ENCODE results near the gene SPOCK1.

SPOCK1 gene

GRCh38 chr5:137292461-137293027, 206.6 kb downstream of the SPOCK1 start:
- DNase-seq (ENCODE audit: low spot score) = no peak
- no peak for TF ChIP-seq CTCF (IDR thresholded peaks at IDR 0.05; ENCODE audit: extremely low read depth, insufficient read depth, missing control alignments)
- in situ Hi-C loops (cut with MboI; ENCODE audit: low pct_unique_long_range_greater_than_20kb, low sequenced_read_pairs, unreplicated experiment) = no loop called here

- in situ Hi-C loops (cut with MboI; ENCODE audit: low pct_unique_long_range_greater_than_20kb, low sequenced_read_pairs, unreplicated experiment) = no loop called here
- DNase-seq (ENCODE audit: low spot score) = no peak
- no peak for TF ChIP-seq CTCF (IDR thresholded peaks at IDR 0.05; ENCODE audit: extremely low read depth, insufficient read depth, missing control alignments)
These were observed 207.7 kb downstream of the SPOCK1 start for GRCh38 chr5:137291436-137291835.

- DNase-seq (ENCODE audit: low spot score) = no peak
- no peak for TF ChIP-seq CTCF (IDR thresholded peaks at IDR 0.05; ENCODE audit: extremely low read depth, insufficient read depth, missing control alignments)
- in situ Hi-C loops (cut with MboI; ENCODE audit: low pct_unique_long_range_greater_than_20kb, low sequenced_read_pairs, unreplicated experiment) = no loop called here
These were observed 208.1 kb downstream of the SPOCK1 start for GRCh38 chr5:137291031-137291430.

GRCh38 chr5:137290373-137290772, 208.8 kb downstream of the SPOCK1 start:
- in situ Hi-C loops (cut with MboI; ENCODE audit: low pct_unique_long_range_greater_than_20kb, low sequenced_read_pairs, unreplicated experiment) = no loop called here
- no peak for TF ChIP-seq CTCF (IDR thresholded peaks at IDR 0.05; ENCODE audit: extremely low read depth, insufficient read depth, missing control alignments)
- no peak for DNase-seq (ENCODE audit: low spot score)

GRCh38 chr5:137289856-137290255, 209.3 kb downstream of the SPOCK1 start:
- in situ Hi-C loops (cut with MboI; ENCODE audit: low pct_unique_long_range_greater_than_20kb, low sequenced_read_pairs, unreplicated experiment) = no loop called here
- DNase-seq (ENCODE audit: low spot score) = no peak
- no peak for TF ChIP-seq CTCF (IDR thresholded peaks at IDR 0.05; ENCODE audit: extremely low read depth, insufficient read depth, missing control alignments)

DNA sequence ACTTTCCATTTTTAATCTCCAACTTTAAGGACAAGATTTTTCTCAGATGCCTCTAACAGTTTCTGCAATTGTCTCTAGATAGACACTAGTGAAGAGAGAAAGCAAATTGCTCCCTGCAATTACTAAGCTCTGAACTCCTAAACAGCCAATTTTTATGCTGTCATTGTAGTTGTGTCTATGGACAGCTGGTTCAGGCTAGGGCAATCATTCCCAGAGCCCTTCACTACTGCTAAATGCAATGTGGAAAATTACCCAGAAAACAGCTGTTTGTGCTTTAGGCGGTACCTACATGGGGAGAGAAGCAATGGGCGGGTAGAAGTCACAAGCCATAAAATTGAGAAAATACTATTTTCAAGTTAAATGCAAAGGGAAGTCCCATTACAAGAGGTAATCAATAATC, 211.6 kb downstream of the SPOCK1 start:
- DNase-seq (ENCODE audit: low spot score) = no peak
- TF ChIP-seq CTCF (IDR thresholded peaks at IDR 0.05; ENCODE audit: extremely low read depth, insufficient read depth, missing control alignments) = no peak
- in situ Hi-C loops (cut with MboI; ENCODE audit: low pct_unique_long_range_greater_than_20kb, low sequenced_read_pairs, unreplicated experiment) = no loop called here
